Liver (tissue), 9 donors: Measurements from ENCODE around the gene MISP. TPM values are rescaled to one million over a fixed set of nuclear protein-coding genes. Genes with fewer than 3 reads are reported as not detected.

Experiments used
- DNase-seq: peaks from one replicate; pipeline ENCODE4 v3.0.0-alpha.2; 2017; ENCODE audit warnings: low spot score
- H3K27ac ChIP-seq, 2 donors: one replicate each; pipeline ENCODE4 v1.7.0; 2013; ENCODE audit warnings: inconsistent platforms in 2 of 2, low read length in 2 of 2, control low read depth in 1 of 2, low read depth in 1 of 2, mild to moderate bottlenecking in 1 of 2
- H3K27me3 ChIP-seq, 4 donors: one replicate each; pipeline versions ENCODE4 v1.6.1 to v1.7.0; 2013; ENCODE audit warnings: low read length in 3 of 4, inconsistent platforms in 1 of 4, mild to moderate bottlenecking in 1 of 4, moderate library complexity in 1 of 4; ENCODE audit not compliant: control insufficient read depth in 4 of 4, insufficient read depth in 4 of 4
- H3K36me3 ChIP-seq, 4 donors: one replicate each; pipeline versions ENCODE4 v1.6.1 to v1.7.0; 2013; ENCODE audit warnings: low read length in 3 of 4, mild to moderate bottlenecking in 3 of 4, low read depth in 1 of 4, moderate library complexity in 1 of 4; ENCODE audit not compliant: control insufficient read depth in 4 of 4, insufficient read depth in 3 of 4
- H3K4me1 ChIP-seq, 4 donors: one replicate each; pipeline versions ENCODE4 v1.6.1 to v1.7.0; 2013; ENCODE audit warnings: low read length in 3 of 4, mild to moderate bottlenecking in 3 of 4, moderate library complexity in 1 of 4; ENCODE audit not compliant: control insufficient read depth in 4 of 4, insufficient read depth in 4 of 4
- H3K4me3 ChIP-seq, 3 donors: one replicate each; pipeline versions ENCODE4 v1.6.1 to v1.7.0; 2013; ENCODE audit warnings: low read length in 3 of 3, control low read depth in 1 of 3, low read depth in 1 of 3, mild to moderate bottlenecking in 1 of 3
- H3K9ac ChIP-seq, 2 donors: one replicate each; pipeline ENCODE4 v1.7.0; 2013; ENCODE audit warnings: low read length in 2 of 2, mild to moderate bottlenecking in 2 of 2, moderate library complexity in 2 of 2, control low read depth in 1 of 2, low read depth in 1 of 2
- H3K9me3 ChIP-seq, 4 donors: one replicate each; pipeline versions ENCODE4 v1.6.1 to v1.7.0; 2013; ENCODE audit warnings: low read length in 3 of 4; ENCODE audit not compliant: control insufficient read depth in 4 of 4
- ATF3 ChIP-seq: IDR thresholded peaks from 2 replicates; pipeline ENCODE4 v1.6.1; 2016; ENCODE audit warnings: antibody characterized with exemption
- CTCF ChIP-seq: fragments of 150-350 bp; IDR thresholded peaks from 2 replicates; pipeline ENCODE4 v1.5.1; 2017; ENCODE audit warnings: improper control_type of control experiment, low read depth, low read length; ENCODE audit not compliant: missing input control
- EGR1 ChIP-seq, 2 donors: IDR thresholded peaks; 2 replicates each; pipeline ENCODE4 v1.6.1; 2016 to 2018; ENCODE audit warnings: antibody characterized with exemption in 2 of 2, low read depth in 2 of 2
- FOXA1 ChIP-seq: IDR thresholded peaks from 2 replicates; pipeline ENCODE4 v1.6.1; 2016; ENCODE audit warnings: antibody characterized with exemption
- FOXA2 ChIP-seq: IDR thresholded peaks from 2 replicates; pipeline ENCODE4 v1.6.1; 2016; ENCODE audit warnings: antibody characterized with exemption
- GABPA ChIP-seq, 2 donors: IDR thresholded peaks in 1 of 2; conservative IDR thresholded peaks in 1 of 2; 2 replicates each; pipeline ENCODE4 v1.6.1; 2016; ENCODE audit warnings: antibody characterized with exemption in 2 of 2, mild to moderate bottlenecking in 1 of 2, moderate library complexity in 1 of 2
- HNF4A ChIP-seq, 2 donors: conservative IDR thresholded peaks; 2 replicates each; pipeline ENCODE4 v1.6.1; 2016; ENCODE audit warnings: antibody characterized with exemption in 2 of 2, mild to moderate bottlenecking in 2 of 2
- HNF4G ChIP-seq: IDR thresholded peaks from 2 replicates; pipeline ENCODE4 v1.6.1; 2016; ENCODE audit warnings: antibody characterized with exemption
- JUND ChIP-seq, 2 donors: IDR thresholded peaks; 2 replicates each; pipeline ENCODE4 v1.6.1; 2016; ENCODE audit warnings: antibody characterized with exemption in 2 of 2
- NR2F2 ChIP-seq: IDR thresholded peaks from 2 replicates; pipeline ENCODE4 v1.6.1; 2016; ENCODE audit warnings: antibody characterized with exemption
- RAD21 ChIP-seq, 2 donors: IDR thresholded peaks; 2 replicates each; pipeline ENCODE4 v1.6.1; 2016; ENCODE audit warnings: antibody characterized with exemption in 2 of 2, mild to moderate bottlenecking in 2 of 2
- REST ChIP-seq: IDR thresholded peaks from 2 replicates; pipeline ENCODE4 v1.6.1; 2016; ENCODE audit warnings: antibody characterized with exemption, mild to moderate bottlenecking
- RXRA ChIP-seq, 2 donors: IDR thresholded peaks; 2 replicates each; pipeline ENCODE4 v1.6.1; 2017 to 2018; ENCODE audit warnings: antibody characterized with exemption in 2 of 2, mild to moderate bottlenecking in 1 of 2
- SP1 ChIP-seq: IDR thresholded peaks from 2 replicates; pipeline ENCODE4 v1.6.1; 2018; ENCODE audit warnings: antibody characterized with exemption, mild to moderate bottlenecking
- TAF1 ChIP-seq: conservative IDR thresholded peaks from 2 replicates; pipeline ENCODE4 v1.6.1; 2016; ENCODE audit warnings: antibody characterized with exemption, mild to moderate bottlenecking
- YY1 ChIP-seq: IDR thresholded peaks from 2 replicates; pipeline ENCODE4 v1.6.1; 2016; ENCODE audit warnings: antibody characterized with exemption, mild to moderate bottlenecking
- ZBTB33 ChIP-seq: IDR thresholded peaks from 2 replicates; pipeline ENCODE4 v1.6.1; 2016; ENCODE audit warnings: antibody characterized with exemption
- WGBS: extraction: QIAGEN DNeasy Blood & Tissue Kit; methylation state at CpG from one replicate; pipeline ENCODE4 v1.1.7; 2013; 5-methylcytosine and 5-hydroxymethylcytosine counted together
- polyA plus RNA-seq, 2 donors: library from polyadenylated mRNA; stranded (reverse) in 1 of 2; unstranded in 1 of 2; fragments of 200-250 nt in 1 of 2; fragments of >200 nt in 1 of 2; fragmentation: Nextera tagmentation in 1 of 2; extraction: Ambion mirVana in 1 of 2; gene quantifications; one replicate each; pipeline versions ENCODE4 v1.2.1 to v1.2.3, GENCODE V29; 2013 to 2015
- total RNA-seq, 2 donors: library from RNA; depleted of rRNA; stranded (reverse); fragments of >200 nt; gene quantifications; one replicate each; pipeline ENCODE4 v1.2.3, GENCODE V29; 2014
- donor health status: healthy.
- donor health status: healthy.
- donor health status: healthy.
- donor health status: healthy.
- donor health status: healthy.

Gene MISP
- total and polyA plus RNA-seq, 4 donors: 0.05 to 0.08 TPM; not detected in 2

GRCh38 chr19:764301-764700, 13.4 kb downstream of the MISP start:
- WGBS: 93% methylated on average over 12 of the region's 12 CpGs
- Histone ChIP-seq H3K27me3 (no peaks in the 10 kb centered on the region), H3K27ac (no peak overlapping the region), H3K9me3 (no peaks in the 10 kb centered on the region), H3K36me3 (no peaks in the 10 kb centered on the region), H3K9ac (no peak overlapping the region), H3K4me3 (no peak overlapping the region), H3K4me1 (no peaks in the 10 kb centered on the region)
- TF ChIP-seq SP1 (no peak), ZBTB33 (no peak), YY1 (no peak), FOXA1 (no peak), CTCF (no peak), HNF4A (conservative IDR thresholded peaks at IDR 0.05) (no peak), EGR1 (IDR thresholded peaks at IDR 0.05; ENCODE audit: low read depth in 2 of 2) (no peak), JUND (IDR thresholded peaks at IDR 0.05) (no peak), NR2F2 (no peak), TAF1 (no peak), FOXA2 (no peak), HNF4G (no peak), RXRA (IDR thresholded peaks at IDR 0.05) (no peak), RAD21 (IDR thresholded peaks at IDR 0.05) (no peak), REST (no peak), ATF3 (no peak)
- DNase-seq: no peak

- H3K4me3 ChIP-seq: no peak overlapping the region
- H3K36me3 ChIP-seq: no peaks in the 10 kb centered on the region
- DNase-seq: no peak
- no peaks in the 10 kb centered on the region for H3K4me1 ChIP-seq
- H3K27ac ChIP-seq: no peak overlapping the region
- TF ChIP-seq HNF4G (no peak), JUND (IDR thresholded peaks at IDR 0.05) (no peak), ZBTB33 (no peak), TAF1 (no peak), HNF4A (conservative IDR thresholded peaks at IDR 0.05) (no peak), CTCF (no peak), ATF3 (no peak), GABPA (IDR thresholded peaks at IDR 0.05 in 1 of 2, conservative IDR thresholded peaks at IDR 0.05 in 1 of 2) (no peak)
- no peaks in the 10 kb centered on the region for H3K9me3 ChIP-seq
- H3K27me3 ChIP-seq: no peaks in the 10 kb centered on the region
- 83% methylated on average over 7 of the region's 7 CpGs for WGBS
- no peak overlapping the region for H3K9ac ChIP-seq
These were observed 14.3 kb downstream of the MISP start for GRCh38 chr19:765179-765738.
